Lower leg skin (tissue), 3 donors: ENCODE results near the gene LIMK2.

Experiments used
- CTCF ChIP-seq, 3 donors: fragments of 450-650 bp; IDR thresholded peaks; one replicate each; pipeline ENCODE4 v1.5.1; 2016; ENCODE audit warnings: antibody characterized with exemption in 3 of 3, mild to moderate bottlenecking in 3 of 3, moderate library complexity in 2 of 3
- POLR2A ChIP-seq, 2 donors: fragments of 450-650 bp; IDR thresholded peaks; one replicate each; pipeline ENCODE4 v1.6.1; 2016 to 2017; ENCODE audit warnings: antibody characterized with exemption in 2 of 2, mild to moderate bottlenecking in 1 of 2, moderate library complexity in 1 of 2

DNA sequence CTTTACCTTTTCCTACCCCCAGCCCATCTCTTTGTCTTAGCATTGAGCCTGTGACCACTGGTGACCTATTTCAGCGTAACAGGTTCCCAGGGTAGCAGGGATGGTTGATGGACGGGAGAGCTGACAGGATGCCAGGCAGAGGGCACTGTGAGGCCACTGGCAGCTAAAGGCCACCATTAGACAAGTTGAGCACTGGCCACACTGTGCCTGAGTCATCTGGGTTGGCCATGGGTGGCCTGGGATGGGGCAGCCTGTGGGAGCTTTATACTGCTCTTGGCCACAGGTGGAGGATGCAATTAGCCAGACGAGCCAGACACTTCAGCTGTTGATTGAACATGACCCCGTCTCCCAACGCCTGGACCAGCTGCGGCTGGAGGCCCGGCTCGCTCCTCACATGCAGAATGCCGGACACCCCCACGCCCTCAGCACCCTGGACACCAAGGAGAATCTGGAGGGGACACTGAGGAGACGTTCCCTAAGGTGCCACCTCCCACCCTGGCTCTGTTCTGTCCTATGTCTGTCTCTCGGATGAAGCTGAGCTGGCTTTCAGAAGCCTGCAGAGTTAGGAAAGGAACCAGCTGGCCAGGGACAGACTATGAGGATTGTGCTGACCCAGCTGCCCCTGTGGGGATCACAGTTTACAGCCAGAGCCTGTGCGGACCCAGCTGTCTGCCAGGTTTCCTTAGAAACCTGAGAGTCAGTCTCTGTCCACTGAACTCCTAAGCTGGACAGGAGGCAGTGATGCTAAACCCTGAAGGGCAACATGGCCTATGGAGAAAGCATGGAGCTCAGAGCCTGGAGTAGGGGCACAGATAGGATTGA is 50.4 kb downstream of the LIMK2 start:
- no peak for TF ChIP-seq CTCF (IDR thresholded peaks at IDR 0.05)
- TF ChIP-seq POLR2A (IDR thresholded peaks at IDR 0.05): no peak
